OCI-M2 (cell line): ENCODE measurements around the gene CDK19.
A peak's percentile ranks its signal among the peaks of the same experiment; 100 is the strongest.
"Not testable (repeated sequence)": the region's sequence is repeated elsewhere in the genome, so short reads cannot be mapped to it uniquely, and the experiment has no call there.

Experiments used
- DNase-seq: peaks from one replicate; lab custom pipeline; 2025; ENCODE audit not compliant: unreplicated experiment; lab: John Stamatoyannopoulos, UW

The CDK19 gene

GRCh38 chr6:110760589-110760988 lies 54.7 kb downstream of the CDK19 start:
- no peak for DNase-seq

- not testable (repeated sequence) for DNase-seq
Measured at GRCh38 chr6:110760098-110760497, 55.2 kb downstream of the CDK19 start.

GRCh38 chr6:110757926-110758325 lies 57.3 kb downstream of the CDK19 start:
- DNase-seq, result no peak

- DNase-seq, result no peak
Measured at GRCh38 chr6:110756817-110757216, 58.5 kb downstream of the CDK19 start.

DNA sequence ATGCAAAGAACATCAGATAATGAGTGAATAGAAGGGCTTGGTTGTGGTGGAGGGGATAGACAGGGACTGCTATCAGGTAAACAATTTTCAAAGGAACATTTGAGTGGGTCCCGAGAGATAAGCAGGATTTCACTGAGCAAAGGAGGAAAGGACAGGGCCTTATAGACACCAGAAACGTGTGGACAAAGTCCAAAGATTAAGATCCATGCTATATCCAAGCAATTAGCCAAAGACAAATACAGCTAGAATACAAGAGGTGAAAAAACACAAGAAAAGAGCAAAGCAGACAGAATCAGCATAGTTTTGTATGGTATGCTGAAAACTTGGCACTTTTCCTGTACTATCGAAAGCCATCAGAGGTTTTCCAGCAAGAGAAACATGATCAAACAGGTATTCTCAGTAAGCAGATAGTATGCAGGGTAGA lies 59.8 kb downstream of the CDK19 start:
- no peak for DNase-seq

DNA sequence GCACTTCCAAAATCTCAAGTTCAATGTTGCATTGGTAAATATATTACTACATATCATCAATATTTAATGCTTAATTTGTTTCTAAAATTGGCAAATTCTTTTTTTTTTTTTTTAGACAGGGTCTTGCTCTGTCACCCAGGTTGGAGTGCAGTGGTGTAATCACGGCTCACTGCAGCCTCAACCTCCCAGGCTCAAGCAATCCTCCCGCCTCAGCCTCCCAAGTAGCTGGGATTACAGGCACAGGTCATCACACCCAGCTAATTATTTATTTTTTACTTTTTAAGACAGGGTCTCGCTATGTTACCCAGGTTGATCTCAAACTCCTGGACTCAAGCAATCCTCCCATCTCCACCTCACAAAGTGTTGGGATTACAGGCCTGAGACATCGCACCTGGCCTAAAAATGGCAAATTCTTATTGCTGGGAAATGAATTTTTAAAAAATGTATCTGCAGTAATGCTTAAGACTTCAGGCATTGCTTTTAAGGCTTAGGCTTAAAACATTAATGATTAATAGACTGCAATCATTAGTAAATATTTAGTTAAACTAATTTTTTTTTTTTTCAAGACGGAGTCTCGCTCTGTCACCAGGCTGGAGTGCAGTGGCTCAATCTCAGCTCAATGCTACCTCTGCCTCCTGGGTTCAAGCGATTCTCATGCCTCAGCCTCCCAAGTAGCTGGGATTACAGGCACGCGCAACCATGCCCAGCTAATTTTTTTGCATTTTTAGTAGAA lies 61.2 kb downstream of the CDK19 start:
- DNase-seq, result not testable (repeated sequence)

- DNase-seq, result no peak
Measured at GRCh38 chr6:110748453-110748852, 66.8 kb downstream of the CDK19 start.

GRCh38 chr6:110746680-110747079 lies 68.6 kb downstream of the CDK19 start:
- DNase-seq, result no peak

- no peak for DNase-seq
Measured at GRCh38 chr6:110744991-110745390, 70.3 kb downstream of the CDK19 start.

DNA sequence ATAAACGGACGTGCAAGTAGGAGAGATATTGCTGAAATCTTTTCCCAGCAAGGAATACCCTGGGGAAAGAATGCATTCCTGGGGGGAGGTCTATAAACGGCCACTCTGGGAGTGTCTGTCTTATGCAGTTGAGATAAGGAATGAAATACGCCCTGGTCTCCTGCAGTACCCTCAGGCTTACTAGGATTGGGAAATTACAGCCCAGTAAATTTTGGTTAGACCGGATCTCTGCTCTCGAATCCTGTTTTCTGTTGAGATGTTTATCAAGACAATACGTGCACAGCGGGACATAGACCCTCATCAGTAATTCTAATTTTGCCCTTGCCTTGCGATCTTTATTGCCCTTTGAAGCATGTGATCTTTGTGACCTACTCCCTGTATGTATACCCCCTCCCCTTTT lies 72.7 kb downstream of the CDK19 start:
- not testable (repeated sequence) for DNase-seq

DNA sequence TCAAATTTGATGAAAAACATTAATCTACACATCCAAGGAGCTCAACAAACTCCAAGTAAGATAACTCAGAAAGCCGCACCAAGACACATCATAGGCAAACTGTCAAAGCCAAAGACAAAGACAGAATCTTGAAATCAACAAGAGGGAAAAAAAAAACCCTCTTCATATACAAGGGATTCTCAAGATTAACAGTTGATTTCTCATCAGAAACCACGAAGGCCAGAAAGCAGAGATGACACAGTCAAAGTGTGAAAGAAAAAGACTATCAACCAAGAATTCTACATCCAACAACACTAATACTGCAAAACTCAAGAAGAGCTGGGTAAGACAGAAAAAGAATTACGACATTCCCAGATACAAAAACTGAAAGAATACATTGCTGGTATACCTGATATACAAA lies 73.8 kb downstream of the CDK19 start:
- DNase-seq, result no peak

DNA sequence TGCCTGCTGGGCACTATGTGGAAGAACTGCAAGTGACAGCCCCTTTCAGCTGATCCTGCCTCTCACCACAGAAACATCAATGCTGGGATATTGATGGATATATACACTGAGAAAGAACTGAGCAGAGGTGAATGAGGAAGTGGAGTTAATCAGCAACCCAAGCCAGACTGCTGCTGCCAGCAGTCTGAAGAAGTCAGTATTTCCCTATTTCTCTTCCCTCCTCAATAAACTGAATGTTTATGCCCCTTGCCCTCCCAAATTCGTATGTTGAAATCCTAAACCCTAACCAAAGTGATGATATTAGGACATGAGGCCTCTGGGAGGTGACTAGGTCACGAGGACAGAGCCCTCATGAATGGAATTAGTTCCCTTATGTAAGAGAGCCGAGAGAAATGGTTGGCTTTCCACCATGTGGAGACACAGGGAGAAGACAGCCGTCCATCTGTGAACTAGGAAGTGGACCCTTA lies 76.3 kb downstream of the CDK19 start:
- DNase-seq, result peak; percentile 58

GRCh38 chr6:110735666-110736065 lies 79.6 kb downstream of the CDK19 start:
- no peak for DNase-seq

DNA sequence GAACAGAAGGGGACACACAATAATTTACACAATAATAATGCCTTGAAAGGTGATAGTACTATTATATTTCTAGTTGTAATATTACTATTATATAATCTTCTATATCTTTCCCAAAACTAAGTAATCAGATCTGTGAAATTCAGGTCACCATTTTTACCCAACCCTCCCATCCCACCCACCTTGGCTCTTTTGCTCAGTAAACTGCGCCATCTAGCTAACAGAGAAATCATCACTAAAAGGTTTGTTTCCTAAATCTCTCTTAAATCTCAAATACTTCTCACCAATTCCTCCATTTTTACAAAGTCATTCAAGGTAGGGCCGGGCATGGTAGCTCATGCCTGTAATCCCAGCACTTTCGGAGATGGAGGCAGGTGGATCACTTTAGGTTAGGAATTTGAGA lies 83.4 kb downstream of the CDK19 start:
- DNase-seq, result no peak

DNA sequence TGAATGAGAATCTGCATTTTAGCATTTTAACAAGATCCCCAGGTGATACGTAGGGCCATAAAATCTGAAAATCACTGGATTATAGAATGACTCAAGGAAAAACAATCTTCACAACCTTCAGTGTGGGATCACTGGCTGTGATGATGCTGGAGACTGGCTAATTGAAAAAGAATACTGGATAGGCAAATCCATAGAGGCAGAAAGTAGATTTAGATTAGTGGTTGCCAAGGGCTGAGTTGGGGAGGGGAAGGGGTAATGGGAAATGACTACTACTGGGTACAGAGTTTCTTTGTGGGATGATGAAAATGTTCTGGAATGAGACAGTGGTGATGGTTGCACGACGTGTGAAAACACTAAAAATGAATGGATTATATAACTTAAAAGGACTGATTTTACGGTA lies 84.1 kb downstream of the CDK19 start:
- DNase-seq, result no peak

GRCh38 chr6:110728501-110728900 lies 86.8 kb downstream of the CDK19 start:
- no peak for DNase-seq

DNA sequence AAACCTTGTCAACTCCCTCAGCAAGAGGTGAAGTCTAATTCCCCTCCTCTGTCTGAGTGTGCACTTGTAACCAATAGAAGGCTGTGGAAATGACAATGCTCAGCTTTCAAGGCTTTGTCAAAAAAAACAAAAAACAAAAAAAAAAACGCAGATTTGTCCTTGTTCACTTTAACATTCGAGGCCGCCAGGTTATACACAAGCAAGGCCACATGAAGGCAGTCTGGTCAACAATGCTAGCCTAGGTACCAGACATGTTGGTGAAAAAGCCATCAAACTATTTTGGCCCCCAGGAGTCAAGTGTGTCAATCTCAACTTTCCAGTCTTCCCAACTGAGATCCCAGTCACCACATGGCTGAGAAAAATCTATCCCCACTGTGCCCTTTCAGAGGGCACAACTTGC lies 92.3 kb downstream of the CDK19 start:
- DNase-seq, result no peak

DNA sequence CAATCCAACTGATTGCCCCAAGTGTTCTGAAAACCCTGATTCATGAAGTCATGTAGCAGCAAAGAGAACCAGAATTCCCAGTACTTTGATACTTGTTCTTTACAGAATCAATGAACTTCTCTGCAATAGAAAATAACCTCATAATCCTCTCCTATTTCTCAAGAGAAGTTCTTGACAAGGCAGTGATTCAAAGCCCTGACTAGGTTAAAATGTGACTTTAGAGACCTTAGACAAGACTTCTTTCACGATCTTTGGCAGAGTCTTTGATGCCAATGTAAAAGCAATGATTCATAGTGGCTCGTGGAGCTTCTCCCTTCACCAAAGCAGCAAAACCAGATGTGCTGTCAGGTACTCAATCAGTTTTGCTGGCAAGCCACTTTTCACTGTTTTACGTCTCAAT lies 95.2 kb downstream of the CDK19 start:
- no peak for DNase-seq

GRCh38 chr6:110719601-110720000 lies 95.7 kb downstream of the CDK19 start:
- not testable (repeated sequence) for DNase-seq

- no peak for DNase-seq
Measured at GRCh38 chr6:110714143-110714542, 101.1 kb downstream of the CDK19 start.

- DNase-seq, result no peak
Measured at GRCh38 chr6:110712238-110712637, 103.0 kb downstream of the CDK19 start.

GRCh38 chr6:110710115-110710514 lies 105.2 kb downstream of the CDK19 start:
- DNase-seq, result no peak

DNA sequence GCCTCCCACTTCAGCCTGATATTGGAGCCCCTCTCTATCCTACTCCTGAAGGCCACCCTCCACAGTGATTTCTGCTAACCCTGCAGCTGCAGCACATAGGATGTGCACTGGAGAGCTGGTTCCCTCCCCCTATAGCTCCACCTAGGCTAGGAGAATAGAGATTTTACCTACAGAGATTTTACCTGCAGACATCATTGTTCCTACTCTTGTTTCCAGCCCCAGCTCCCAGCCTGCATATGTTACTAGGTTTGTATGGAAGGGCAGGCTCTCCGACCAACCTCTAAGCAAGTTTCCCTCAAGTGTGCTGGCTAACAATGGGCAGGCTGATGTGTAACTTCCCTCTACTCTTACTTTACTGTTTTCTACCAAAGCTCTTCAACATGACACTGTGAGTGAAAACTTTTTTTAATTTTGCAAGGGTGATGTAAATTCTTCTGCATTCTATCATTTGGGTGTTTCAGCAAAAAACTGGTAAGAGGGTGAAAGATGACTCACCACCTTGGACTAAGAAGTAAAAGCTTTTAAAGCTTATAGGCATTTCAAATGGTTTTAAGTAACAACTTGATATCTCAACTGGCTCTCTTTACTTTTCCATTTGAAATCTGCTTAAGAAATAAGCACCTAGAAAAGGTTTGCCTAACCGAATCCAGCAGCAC lies 106.8 kb downstream of the CDK19 start:
- DNase-seq, result no peak
